ENCODE results near the gene CFAP45. TPM values are rescaled to one million over a fixed set of nuclear protein-coding genes. Genes with fewer than 3 reads are reported as not detected.

Gene CFAP45
- total RNA-seq, 2 donors from 2014 or later = 0.95 to 2.1 TPM

GRCh38 chr1:159828176-159828575 is 71.8 kb downstream of the CFAP45 start:
- peak overlapping the region; percentile 32 for H3K4me3 ChIP-seq
- no peak overlapping the region for H3K27ac ChIP-seq
- TF ChIP-seq, protein P1, sequence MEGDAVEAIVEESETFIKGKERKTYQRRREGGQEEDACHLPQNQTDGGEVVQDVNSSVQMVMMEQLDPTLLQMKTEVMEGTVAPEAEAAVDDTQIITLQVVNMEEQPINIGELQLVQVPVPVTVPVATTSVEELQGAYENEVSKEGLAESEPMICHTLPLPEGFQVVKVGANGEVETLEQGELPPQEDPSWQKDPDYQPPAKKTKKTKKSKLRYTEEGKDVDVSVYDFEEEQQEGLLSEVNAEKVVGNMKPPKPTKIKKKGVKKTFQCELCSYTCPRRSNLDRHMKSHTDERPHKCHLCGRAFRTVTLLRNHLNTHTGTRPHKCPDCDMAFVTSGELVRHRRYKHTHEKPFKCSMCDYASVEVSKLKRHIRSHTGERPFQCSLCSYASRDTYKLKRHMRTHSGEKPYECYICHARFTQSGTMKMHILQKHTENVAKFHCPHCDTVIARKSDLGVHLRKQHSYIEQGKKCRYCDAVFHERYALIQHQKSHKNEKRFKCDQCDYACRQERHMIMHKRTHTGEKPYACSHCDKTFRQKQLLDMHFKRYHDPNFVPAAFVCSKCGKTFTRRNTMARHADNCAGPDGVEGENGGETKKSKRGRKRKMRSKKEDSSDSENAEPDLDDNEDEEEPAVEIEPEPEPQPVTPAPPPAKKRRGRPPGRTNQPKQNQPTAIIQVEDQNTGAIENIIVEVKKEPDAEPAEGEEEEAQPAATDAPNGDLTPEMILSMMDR (IDR thresholded peaks at IDR 0.05) = no peak
- ATAC-seq (ENCODE audit: insufficient number of reproducible peaks, low FRiP score, low read depth) (no peak), DNase-seq (ENCODE audit: low spot score) (no peak)
- peaks cover 3 to 10% of the 10 kb centered on the region in 2 donors for H3K4me1 ChIP-seq (ENCODE audit: control insufficient read depth in 1 of 2, low read depth in 2 of 2)
- H3K27me3 ChIP-seq (replicated peaks; ENCODE audit: insufficient read depth) = no peaks in the 10 kb centered on the region
- H3K36me3 ChIP-seq = no peaks in the 10 kb centered on the region
- H3K9me3 ChIP-seq = no peaks in the 10 kb centered on the region

DNA sequence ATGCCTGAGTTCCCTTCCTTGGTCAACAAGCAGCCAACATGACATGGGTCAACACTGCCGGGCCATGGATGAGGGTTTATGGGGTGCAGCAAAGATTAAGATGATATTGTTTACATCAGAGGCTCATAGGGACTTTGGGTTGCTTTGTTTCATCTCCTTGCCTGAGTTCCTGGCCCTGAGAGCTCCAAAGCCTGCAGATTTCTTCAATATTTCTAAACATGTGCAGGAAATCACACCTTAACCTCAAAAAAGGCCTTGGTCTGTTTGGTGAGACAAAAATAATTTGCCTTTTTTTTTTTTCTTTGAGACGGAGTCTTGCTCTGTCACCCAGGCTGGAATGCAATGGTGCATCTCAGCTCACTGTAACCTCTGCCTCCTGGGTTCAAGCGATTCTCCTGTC is 72.4 kb downstream of the CFAP45 start:
- no peaks in the 10 kb centered on the region for H3K9me3 ChIP-seq
- no peaks in the 10 kb centered on the region for H3K27me3 ChIP-seq (replicated peaks; ENCODE audit: insufficient read depth)
- H3K27ac ChIP-seq = no peak overlapping the region
- H3K4me3 ChIP-seq = peak overlapping the region; percentile 51
- TF ChIP-seq, protein P1 (IDR thresholded peaks at IDR 0.05) = no peak
- ATAC-seq (ENCODE audit: insufficient number of reproducible peaks, low FRiP score, low read depth) (no peak), DNase-seq (ENCODE audit: low spot score) (no peak)
- H3K4me1 ChIP-seq (ENCODE audit: control insufficient read depth in 1 of 2, low read depth in 2 of 2) = peaks cover 3 to 10% of the 10 kb centered on the region in 2 donors
- H3K36me3 ChIP-seq = no peaks in the 10 kb centered on the region

DNA sequence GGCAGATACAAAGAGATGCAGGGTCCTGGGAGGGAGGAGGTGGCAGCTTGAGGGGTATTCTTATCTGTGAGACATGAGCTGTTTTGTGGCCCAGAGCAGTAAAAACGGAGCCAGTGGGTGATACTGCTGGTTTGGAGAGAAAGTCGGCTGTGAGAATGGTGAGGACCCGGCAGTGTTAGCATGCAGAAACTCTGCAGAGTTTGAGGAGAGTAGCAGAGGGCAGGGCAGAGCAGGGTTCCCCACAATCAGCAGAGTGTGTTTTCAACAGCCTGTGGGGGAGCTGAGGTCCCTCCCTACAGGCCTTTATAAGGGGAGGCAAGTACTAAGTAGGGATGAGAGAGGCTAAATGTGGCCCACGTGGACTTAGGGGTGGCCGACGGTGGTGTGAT is 72.9 kb downstream of the CFAP45 start:
- peak overlapping the region; percentile 51 for H3K4me3 ChIP-seq
- no peak for ATAC-seq (ENCODE audit: insufficient number of reproducible peaks, low FRiP score, low read depth)

DNA sequence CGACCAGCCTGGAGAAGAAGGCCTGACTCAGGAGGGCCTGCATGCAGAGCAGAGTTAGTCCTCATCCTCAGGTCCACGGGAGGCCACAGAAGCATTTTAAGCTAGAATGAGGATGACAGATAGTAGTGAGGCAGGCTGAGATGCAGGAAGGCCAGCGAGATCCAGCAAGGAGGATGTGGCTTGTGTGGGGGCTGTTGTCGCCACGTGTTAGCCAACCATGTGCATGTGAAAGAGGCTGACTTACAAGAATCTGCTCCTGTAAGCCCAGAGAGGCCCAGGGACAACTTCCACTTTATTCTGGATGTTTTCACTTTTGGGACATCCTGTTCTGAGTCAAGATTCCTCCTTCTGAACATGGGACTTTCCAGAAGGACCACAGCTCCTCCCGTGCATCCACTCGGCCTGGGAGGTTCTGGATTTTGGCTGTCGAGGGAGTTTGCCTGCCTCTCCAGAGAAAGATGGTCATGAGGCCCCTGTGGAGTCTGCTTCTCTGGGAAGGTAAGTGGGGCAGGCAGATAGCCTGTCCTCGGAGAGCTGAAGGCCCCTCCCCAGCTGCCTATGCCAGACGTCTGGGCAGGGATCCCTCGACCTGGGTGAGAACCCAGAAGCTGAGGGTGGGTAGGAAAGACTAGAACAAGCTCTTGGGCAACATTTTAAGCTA is 73.4 kb downstream of the CFAP45 start, which contains the start of gene SLAMF8:
SLAMF8 (plus strand) TSS at position 433 of the 661 bp plus-strand sequence; CDS start at position 459, 26 bp downstream.
- TF ChIP-seq, protein P1 (IDR thresholded peaks at IDR 0.05) = no peak
- Histone ChIP-seq H3K4me1 (ENCODE audit: control insufficient read depth in 1 of 2, low read depth in 2 of 2) (peaks cover 3 to 10% of the 10 kb centered on the region in 2 donors), H3K9me3 (no peaks in the 10 kb centered on the region), H3K4me3 (peak within 1 kb of the TSS; percentile 51), H3K36me3 (no peaks in the 10 kb centered on the region), H3K27me3 (replicated peaks; ENCODE audit: insufficient read depth) (no peaks in the 10 kb centered on the region), H3K27ac (no peak within 1 kb of the TSS)
- no peak for DNase-seq (ENCODE audit: low spot score)
- no peak for ATAC-seq (ENCODE audit: insufficient number of reproducible peaks, low FRiP score, low read depth)

More for the DNA sequence above, 72.9 kb downstream of the CFAP45 start:
- Histone ChIP-seq H3K36me3 (no peaks in the 10 kb centered on the region), H3K4me1 (ENCODE audit: control insufficient read depth in 1 of 2, low read depth in 2 of 2) (peaks cover 3 to 10% of the 10 kb centered on the region in 2 donors), H3K27me3 (replicated peaks; ENCODE audit: insufficient read depth) (no peaks in the 10 kb centered on the region), H3K9me3 (no peaks in the 10 kb centered on the region), H3K27ac (no peak overlapping the region)
- TF ChIP-seq, protein P1 (IDR thresholded peaks at IDR 0.05) = no peak
- DNase-seq (ENCODE audit: low spot score) = no peak

GRCh38 chr1:159825564-159825963 is 74.4 kb downstream of the CFAP45 start:
- TF ChIP-seq, protein P1 (IDR thresholded peaks at IDR 0.05) = no peak
- Histone ChIP-seq H3K4me3 (no peak overlapping the region), H3K27ac (no peak overlapping the region), H3K36me3 (no peaks in the 10 kb centered on the region), H3K4me1 (ENCODE audit: control insufficient read depth in 1 of 2, low read depth in 2 of 2) (peaks cover 3 to 10% of the 10 kb centered on the region in 2 donors), H3K9me3 (no peaks in the 10 kb centered on the region), H3K27me3 (replicated peaks; ENCODE audit: insufficient read depth) (no peaks in the 10 kb centered on the region)
- ATAC-seq (ENCODE audit: insufficient number of reproducible peaks, low FRiP score, low read depth) (no peak), DNase-seq (ENCODE audit: low spot score) (no peak)
